NCI-H187 treated with DMSO at 0.1 percent for 48 hours (cell line): ENCODE results near the gene TENM4.

Experiments used
- DNase-seq: peaks from one replicate; lab custom pipeline; 2025; lab: John Stamatoyannopoulos, UW

TENM4 gene

DNA sequence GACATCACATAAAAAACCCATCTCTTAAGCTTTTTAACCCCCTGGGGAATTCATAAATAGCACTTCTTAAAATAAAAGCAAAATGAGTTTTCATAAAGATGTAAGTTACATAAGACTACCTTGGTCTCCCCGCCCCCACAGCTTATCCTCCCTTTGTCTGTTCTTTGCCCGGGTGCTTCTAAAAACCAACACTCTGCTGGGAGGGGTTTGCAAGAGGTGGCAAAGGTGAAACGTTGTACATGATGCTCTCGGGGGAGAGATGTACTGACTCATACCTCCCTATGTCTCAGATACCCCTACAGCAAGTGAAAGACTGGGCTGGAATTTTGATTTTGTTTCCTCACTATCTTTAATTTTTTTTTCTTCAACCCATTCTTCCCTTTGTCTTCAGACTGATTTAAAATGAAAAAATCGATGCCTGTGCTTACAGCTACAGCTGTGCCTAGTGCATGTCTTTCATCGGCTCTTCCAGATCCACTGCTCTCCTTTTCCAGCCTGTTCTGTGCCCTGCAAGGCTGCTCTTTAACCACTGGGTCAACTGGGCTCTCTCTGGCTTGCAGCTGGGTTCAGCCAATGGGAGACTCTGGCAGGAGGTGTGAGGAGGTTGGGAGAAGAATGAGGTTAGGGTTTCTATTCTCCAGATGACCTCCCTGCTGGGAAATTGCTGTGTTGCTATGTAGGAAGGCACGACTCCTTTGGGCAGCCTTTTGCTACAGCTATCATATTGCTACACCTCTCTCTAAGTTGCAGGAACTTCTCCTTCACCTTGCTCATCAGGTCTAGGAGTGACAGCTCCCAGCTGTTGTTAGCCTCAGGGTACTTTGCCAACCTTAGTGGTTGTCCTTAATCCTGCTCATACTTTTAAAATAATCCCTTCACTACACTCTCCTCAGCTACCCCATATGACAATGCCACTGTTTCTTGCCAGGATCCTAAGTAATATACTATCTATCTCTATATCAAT lies 266.5 kb downstream of the TENM4 start:
- no peak for DNase-seq

GRCh38 chr11:79173615-79174014 lies 267.2 kb downstream of the TENM4 start:
- DNase-seq = no peak

- DNase-seq = no peak
Observed at GRCh38 chr11:79170321-79170720, 270.5 kb downstream of the TENM4 start.

- no peak for DNase-seq
Observed at GRCh38 chr11:79168530-79169110, 272.2 kb downstream of the TENM4 start.

- no peak for DNase-seq
Observed at GRCh38 chr11:79167510-79168188, 273.2 kb downstream of the TENM4 start.

DNA sequence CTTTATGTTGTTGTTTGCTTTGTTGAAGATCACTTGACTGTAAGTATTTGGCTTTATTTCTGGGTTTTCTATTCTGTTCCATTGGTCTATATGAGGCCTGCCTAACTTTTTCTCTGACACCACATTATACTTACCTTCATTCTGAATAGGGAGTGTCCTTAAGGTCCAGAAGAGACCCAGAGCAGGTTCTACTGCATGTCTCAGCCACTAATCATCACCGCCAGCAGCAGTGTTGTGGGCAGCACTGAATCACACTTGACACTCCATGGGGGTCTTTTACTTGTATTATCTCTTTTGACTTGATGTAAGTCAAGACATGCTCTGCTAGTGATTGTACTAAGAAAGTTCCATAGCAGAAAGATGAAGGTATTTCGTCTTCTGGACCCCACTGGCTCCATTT lies 274.9 kb downstream of the TENM4 start:
- no peak for DNase-seq

GRCh38 chr11:79160791-79161403 lies 279.9 kb downstream of the TENM4 start:
- no peak for DNase-seq

DNA sequence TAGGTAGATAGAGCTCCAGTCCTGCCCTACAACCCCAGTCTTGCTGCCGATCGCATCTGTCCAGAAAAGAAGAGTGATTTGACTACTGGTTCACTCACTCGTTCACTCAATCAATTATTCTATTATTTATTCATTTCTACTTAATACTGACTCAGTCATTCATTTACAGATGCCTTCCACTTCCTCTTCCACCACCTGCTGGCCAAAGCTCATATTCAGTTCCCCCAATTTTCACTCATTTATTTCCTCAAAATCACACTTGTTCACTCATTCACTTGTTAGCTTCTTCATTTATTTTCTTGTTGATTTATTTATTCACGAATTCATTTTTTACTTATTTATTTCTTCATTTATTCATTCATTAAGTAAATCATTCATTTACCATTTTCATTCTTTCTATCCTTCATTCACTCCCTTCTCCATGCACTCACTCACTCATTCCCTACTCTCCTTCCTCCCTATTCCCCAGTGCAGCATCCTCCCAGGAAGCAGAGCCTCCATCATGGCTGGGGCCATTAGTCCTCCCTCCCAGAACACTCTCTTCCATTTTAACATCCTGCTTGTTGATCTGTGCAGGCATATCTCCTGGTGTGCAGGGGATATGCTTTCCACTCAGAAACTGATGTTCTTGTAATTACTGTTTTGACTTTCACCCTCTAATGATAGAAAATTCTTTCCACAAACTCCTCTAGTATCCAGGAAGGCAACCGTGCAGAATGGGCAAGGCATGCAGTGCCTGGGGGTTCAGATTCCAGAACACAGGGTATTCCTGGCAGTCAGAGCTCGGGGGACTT lies 281.0 kb downstream of the TENM4 start:
- DNase-seq = no peak

- no peak for DNase-seq
Observed at GRCh38 chr11:79157738-79158137, 283.1 kb downstream of the TENM4 start.

GRCh38 chr11:79156031-79156430 lies 284.8 kb downstream of the TENM4 start:
- no peak for DNase-seq

DNA sequence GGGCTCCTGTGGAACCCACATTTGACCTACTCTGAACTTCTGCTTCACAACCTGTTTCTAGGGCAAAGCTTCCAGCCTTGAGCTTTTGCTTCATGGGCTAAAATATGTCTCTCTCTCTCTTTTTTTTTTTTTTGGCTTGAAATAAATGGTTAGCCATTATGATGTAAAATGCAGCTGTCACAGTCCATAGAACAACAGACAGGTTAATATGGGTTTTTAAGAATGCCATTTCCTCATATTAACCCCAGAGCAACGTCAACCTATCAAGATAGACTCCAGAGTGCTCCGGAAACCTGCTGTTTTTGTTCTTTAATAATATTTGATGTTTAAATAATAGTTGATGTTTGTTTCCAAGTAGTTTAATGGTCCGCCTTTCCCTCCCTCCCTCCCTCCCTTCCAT lies 285.6 kb downstream of the TENM4 start:
- DNase-seq = no peak

DNA sequence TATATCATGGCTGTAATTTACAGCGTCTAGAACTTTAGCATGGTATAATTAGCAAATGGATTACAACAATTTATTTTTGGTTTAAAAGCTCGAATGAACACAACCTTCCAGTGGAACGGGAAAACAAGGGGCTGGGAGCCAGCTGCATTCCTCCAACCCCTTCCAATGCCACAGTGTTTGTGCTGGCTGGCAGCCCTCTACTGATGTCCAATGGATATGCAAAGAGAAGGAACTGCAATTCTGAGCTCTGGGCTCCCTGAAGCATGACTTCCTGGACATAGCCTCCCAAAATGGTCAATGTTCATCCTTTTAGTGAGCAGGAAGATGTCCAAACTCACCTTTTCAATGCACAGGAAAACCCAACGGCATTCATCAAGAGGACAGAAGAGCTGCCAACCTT lies 288.3 kb downstream of the TENM4 start:
- no peak for DNase-seq

GRCh38 chr11:79151396-79151795 lies 289.4 kb downstream of the TENM4 start:
- no peak for DNase-seq

DNA sequence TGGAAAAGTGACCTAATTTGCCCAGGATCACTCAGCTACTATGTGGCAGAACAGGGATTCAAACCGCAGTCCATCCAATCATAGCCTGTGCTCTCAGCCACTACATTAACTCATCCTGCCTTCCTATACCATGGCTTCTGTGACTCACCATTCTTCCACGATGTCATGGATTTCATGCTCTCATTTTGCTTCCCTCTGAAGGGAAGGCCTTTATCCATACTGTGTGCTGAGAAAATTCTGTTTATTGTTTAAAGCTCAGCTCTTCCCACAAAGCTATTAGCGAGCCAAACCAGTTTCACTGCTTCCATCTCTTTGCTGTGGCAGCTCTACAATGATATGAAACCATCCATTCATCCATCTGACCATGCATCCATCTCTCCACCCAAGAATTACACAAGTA lies 289.9 kb downstream of the TENM4 start:
- DNase-seq = no peak

- no peak for DNase-seq
Observed at GRCh38 chr11:79150320-79150719, 290.5 kb downstream of the TENM4 start.

DNA sequence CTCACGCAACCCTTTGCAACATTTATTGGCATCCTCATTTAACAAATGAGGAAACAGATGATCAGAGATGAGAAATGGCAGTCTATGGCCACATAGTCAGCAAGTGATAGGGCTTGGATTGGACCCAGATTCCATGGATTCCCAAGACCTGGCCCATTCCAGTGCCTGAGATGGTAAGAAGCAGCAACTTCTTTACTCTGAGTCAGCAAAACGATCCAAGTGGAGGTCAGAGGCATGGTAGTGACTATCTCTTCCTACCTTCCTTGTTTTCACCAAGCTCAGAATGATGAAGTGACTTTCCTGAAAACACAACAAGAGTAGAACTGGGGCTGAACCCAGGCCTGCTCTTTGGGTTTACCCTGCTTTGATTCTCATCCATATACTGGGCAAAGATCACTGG lies 293.1 kb downstream of the TENM4 start:
- no peak for DNase-seq

GRCh38 chr11:79147011-79147410 lies 293.8 kb downstream of the TENM4 start:
- DNase-seq = no peak

DNA sequence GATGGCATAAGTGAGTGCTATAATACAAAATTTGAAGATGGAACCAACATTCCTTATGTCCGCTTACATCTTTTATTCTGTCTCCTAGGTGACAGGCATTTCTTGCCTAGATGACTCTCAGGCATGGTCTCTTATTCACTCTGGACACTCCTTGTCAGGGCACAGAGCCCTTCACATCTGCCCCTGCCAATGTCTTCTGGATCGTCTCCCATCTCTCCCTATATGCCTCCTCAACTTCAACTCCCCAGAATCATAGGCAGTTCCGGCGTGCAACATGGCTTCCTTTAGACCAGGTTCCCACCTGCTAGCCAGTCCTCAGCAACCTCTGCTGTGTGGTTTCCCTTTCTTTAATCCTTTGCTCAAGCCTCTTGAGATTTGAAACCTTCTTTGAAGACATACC lies 300.9 kb downstream of the TENM4 start:
- DNase-seq = no peak

GRCh38 chr11:79129702-79130101 lies 311.1 kb downstream of the TENM4 start:
- no peak for DNase-seq

DNA sequence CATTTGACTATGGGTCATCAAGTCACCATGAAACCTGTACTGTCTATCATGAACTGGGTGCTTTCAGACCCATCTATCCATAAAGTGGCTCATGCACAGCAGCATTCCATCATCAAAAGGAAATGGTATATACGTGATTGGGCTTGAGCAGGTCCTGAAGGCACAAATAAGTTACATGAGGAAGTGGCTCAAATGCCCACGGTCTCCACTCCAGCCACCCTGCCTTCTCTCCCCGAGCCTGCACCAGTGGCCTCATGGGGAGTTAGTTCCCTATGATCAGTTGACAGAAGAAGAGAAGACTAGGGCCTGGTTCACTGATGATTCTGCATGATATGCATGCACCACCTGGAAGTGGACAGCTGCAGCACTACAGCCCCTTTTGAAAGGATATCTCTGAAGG lies 312.5 kb downstream of the TENM4 start:
- no peak for DNase-seq

- no peak for DNase-seq
Observed at GRCh38 chr11:79122759-79123158, 318.1 kb downstream of the TENM4 start.

GRCh38 chr11:79121351-79121750 lies 319.5 kb downstream of the TENM4 start:
- no peak for DNase-seq
